H1 (cell line): ENCODE measurements around the gene CASQ1. TPM values are rescaled to one million over a fixed set of nuclear protein-coding genes. Genes with fewer than 3 reads are reported as not detected.
A peak's percentile ranks its signal among the peaks of the same experiment; 100 is the strongest.

Experiments
- CEBPB ChIP-seq: IDR thresholded peaks from 2 replicates; pipeline ENCODE4 v1.6.1; 2012; ENCODE audit warnings: low read depth, low read length
- CHD7 ChIP-seq: fragments of 300-600 bp; sonication (generic); IDR thresholded peaks from 2 replicates; pipeline ENCODE4 v1.7.1; 2012; ENCODE audit warnings: low read length, moderate library complexity, mild to moderate bottlenecking, inconsistent platforms; ENCODE audit not compliant: insufficient replicate concordance
- JUN ChIP-seq: IDR thresholded peaks from 2 replicates; pipeline ENCODE4 v1.6.1; 2011; ENCODE audit warnings: low read depth, mild to moderate bottlenecking, improper control_type of control experiment, low read length
- POLR2AphosphoS5 ChIP-seq: IDR thresholded peaks from 2 replicates; pipeline ENCODE4 v1.6.1; 2011; ENCODE audit warnings: low read depth, low read length
- RAD21 ChIP-seq, 2 experiments: IDR thresholded peaks in 1 of 2; conservative IDR thresholded peaks in 1 of 2; 2 replicates each; pipeline ENCODE4 v1.6.1; 2011; ENCODE audit warnings: low read depth in 2 of 2, low read length in 2 of 2, improper control_type of control experiment in 1 of 2, inconsistent platforms in 1 of 2, mild to moderate bottlenecking in 1 of 2, moderate library complexity in 1 of 2
- RNF2 ChIP-seq: fragments of 200-900, 300-1000 bp; sonication (generic); IDR thresholded peaks from 2 replicates; pipeline ENCODE4 v1.7.1; 2016; ENCODE audit warnings: borderline replicate concordance, low read depth, mild to moderate bottlenecking, antibody characterized with exemption, low read length; ENCODE audit not compliant: poor library complexity, severe bottlenecking; ENCODE audit errors: missing control alignments
- SIN3A ChIP-seq, 2 experiments: IDR thresholded peaks in 1 of 2; conservative IDR thresholded peaks in 1 of 2; 2 replicates each; pipeline ENCODE4 v1.6.1; 2011 to 2012; ENCODE audit warnings: low read length in 2 of 2, improper control_type of control experiment in 1 of 2, low read depth in 1 of 2, mild to moderate bottlenecking in 1 of 2
- TAF1 ChIP-seq: IDR thresholded peaks from 2 replicates; pipeline ENCODE4 v1.6.1; 2011; ENCODE audit warnings: mild to moderate bottlenecking, low read depth, low read length
- polyA plus RNA-seq, 7 experiments: library from polyadenylated mRNA; depleted of rRNA in 3 of 7; stranded (reverse) in 5 of 7; unstranded in 2 of 7; fragments of >200 nt in 5 of 7; fragments of 200-250 nt in 2 of 7; gene quantifications; 1 replicate in 5 of 7; 2 replicates in 1 of 7; 4 replicates in 1 of 7; pipeline versions ENCODE4 v1.2.1 to v1.2.3, GENCODE V29; 2011 to 2013; ENCODE audit warnings: missing spikeins in 2 of 7, mixed read lengths in 2 of 7
- total RNA-seq: library from RNA; stranded (reverse); fragmentation: NEBNext Ultra II Directional; extraction: Animal tissue kit (Norgen Biotek cat#: 25700); gene quantifications from 2 replicates; pipeline ENCODE4 v1.2.1, GENCODE V29; 2021

CASQ1 gene
- total and polyA plus RNA-seq, 2 of the 8 experiments (the other 6 are each of a cell fraction or from before 2014, with no cell fraction given), result 0.80 to 1.3 TPM

- TF ChIP-seq CHD7 (no peak), POLR2AphosphoS5 (peak; percentile 76), SIN3A (conservative IDR thresholded peaks at IDR 0.05 in 1 of 2, IDR thresholded peaks at IDR 0.05 in 1 of 2; ENCODE audit: low read depth in 1 of 2, low read length in 2 of 2) (0 out of 4 replicates have a peak, but pooled peaks of 1 of the 2 experiments have one; percentile 14), JUN (no peak), RNF2 (no peak), TAF1 (0 out of 2 replicates have a peak, but pooled peaks have one; percentile 41), RAD21 (IDR thresholded peaks at IDR 0.05 in 1 of 2, conservative IDR thresholded peaks at IDR 0.05 in 1 of 2; ENCODE audit: low read depth in 2 of 2, low read length in 2 of 2) (no peak), CEBPB (no peak)
Measured at GRCh38 chr1:160205242-160206035, 15.1 kb downstream of the CASQ1 start, which contains the start of gene PEA15 (continued).
